KMS-11 (cell line): ENCODE measurements around the gene PBRM1.

Experiments
- H2AFZ ChIP-seq: fragments of 200-600 bp; sonication (generic); 2 replicates; pipeline ENCODE4 v1.6.1; 2016; ENCODE audit warnings: antibody characterized with exemption, mixed run types, low read depth
- H3K27ac ChIP-seq: fragments of 200-600 bp; sonication (generic); 2 replicates; pipeline ENCODE4 v1.6.1; 2016; ENCODE audit warnings: mild to moderate bottlenecking, mixed run types
- H3K27me3 ChIP-seq: fragments of 200-600 bp; sonication (generic); 2 replicates; pipeline ENCODE4 v1.6.1; 2017; ENCODE audit warnings: mild to moderate bottlenecking, low read depth, mixed run types, moderate library complexity; ENCODE audit not compliant: insufficient read depth
- H3K36me3 ChIP-seq: fragments of 200-600 bp; sonication (generic); 2 replicates; pipeline ENCODE4 v1.6.1; 2017; ENCODE audit warnings: mild to moderate bottlenecking, mixed run types; ENCODE audit not compliant: insufficient read depth
- H3K4me1 ChIP-seq: fragments of 200-600 bp; sonication (generic); 2 replicates; pipeline ENCODE4 v1.6.1; 2016; ENCODE audit warnings: mild to moderate bottlenecking, low read depth, mixed run types; ENCODE audit not compliant: poor library complexity, severe bottlenecking
- H3K4me2 ChIP-seq: fragments of 200-600 bp; sonication (generic); 2 replicates; pipeline ENCODE4 v1.7.0; 2016; ENCODE audit warnings: mild to moderate bottlenecking, mixed run types
- H3K4me3 ChIP-seq: fragments of 200-600 bp; sonication (generic); IDR thresholded peaks from 2 replicates; pipeline ENCODE4 v1.6.1; 2017; ENCODE audit warnings: low read depth, low read length, mixed read lengths; ENCODE audit not compliant: insufficient read depth
- H3K79me2 ChIP-seq: fragments of 200-600 bp; sonication (generic); 2 replicates; pipeline ENCODE4 v1.6.1; 2016; ENCODE audit warnings: low read depth, mixed run types; ENCODE audit not compliant: insufficient read depth
- H3K9ac ChIP-seq: fragments of 200-600 bp; sonication (generic); 2 replicates; pipeline ENCODE4 v1.6.1; 2016; ENCODE audit warnings: mild to moderate bottlenecking, mixed run types
- H4K20me1 ChIP-seq: fragments of 200-600 bp; sonication (generic); 2 replicates; pipeline ENCODE4 v1.6.1; 2016; ENCODE audit warnings: mild to moderate bottlenecking, mixed run types; ENCODE audit not compliant: insufficient read depth
- TF ChIP-seq, protein P1 (sequence below): fragments of 200-600 bp; sonication (generic); conservative IDR thresholded peaks from 2 replicates; pipeline ENCODE4 v1.6.1; 2017; ENCODE audit warnings: low read depth, mild to moderate bottlenecking, antibody characterized with exemption, low read length, moderate library complexity, mixed read lengths

The PBRM1 gene

DNA sequence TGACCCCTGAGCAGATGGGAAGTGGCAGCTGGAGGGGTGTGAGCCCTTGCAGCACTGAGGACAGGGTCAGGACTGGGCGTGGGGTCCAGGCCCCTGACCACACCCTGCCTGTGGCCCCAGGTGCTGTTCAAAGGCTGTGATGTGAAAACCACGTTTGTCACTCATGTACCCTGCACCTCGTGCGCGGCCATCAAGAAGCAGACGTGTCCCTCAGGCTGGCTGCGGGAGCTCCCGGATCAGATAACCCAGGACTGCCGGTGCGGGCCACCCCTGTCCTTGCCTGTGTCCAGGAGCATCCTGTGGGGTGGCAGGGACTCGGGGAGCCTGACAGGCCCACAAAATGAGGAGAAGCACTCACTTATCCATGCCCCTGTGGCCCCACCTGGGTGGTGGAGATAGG is 184.7 kb downstream of the PBRM1 start:
- no peak overlapping the region for H2AFZ ChIP-seq
- H3K4me1 ChIP-seq = no peaks in the 10 kb centered on the region
- no peak overlapping the region for H3K4me3 ChIP-seq
- H3K36me3 ChIP-seq = no peaks in the 10 kb centered on the region
- H3K79me2 ChIP-seq = no peaks in the 10 kb centered on the region
- TF ChIP-seq, protein P1, sequence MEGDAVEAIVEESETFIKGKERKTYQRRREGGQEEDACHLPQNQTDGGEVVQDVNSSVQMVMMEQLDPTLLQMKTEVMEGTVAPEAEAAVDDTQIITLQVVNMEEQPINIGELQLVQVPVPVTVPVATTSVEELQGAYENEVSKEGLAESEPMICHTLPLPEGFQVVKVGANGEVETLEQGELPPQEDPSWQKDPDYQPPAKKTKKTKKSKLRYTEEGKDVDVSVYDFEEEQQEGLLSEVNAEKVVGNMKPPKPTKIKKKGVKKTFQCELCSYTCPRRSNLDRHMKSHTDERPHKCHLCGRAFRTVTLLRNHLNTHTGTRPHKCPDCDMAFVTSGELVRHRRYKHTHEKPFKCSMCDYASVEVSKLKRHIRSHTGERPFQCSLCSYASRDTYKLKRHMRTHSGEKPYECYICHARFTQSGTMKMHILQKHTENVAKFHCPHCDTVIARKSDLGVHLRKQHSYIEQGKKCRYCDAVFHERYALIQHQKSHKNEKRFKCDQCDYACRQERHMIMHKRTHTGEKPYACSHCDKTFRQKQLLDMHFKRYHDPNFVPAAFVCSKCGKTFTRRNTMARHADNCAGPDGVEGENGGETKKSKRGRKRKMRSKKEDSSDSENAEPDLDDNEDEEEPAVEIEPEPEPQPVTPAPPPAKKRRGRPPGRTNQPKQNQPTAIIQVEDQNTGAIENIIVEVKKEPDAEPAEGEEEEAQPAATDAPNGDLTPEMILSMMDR = no peak
- H3K9ac ChIP-seq = no peak overlapping the region
- no peaks in the 10 kb centered on the region for H3K27me3 ChIP-seq
- H4K20me1 ChIP-seq = no peaks in the 10 kb centered on the region
- no peak overlapping the region for H3K27ac ChIP-seq
- H3K4me2 ChIP-seq = no peak overlapping the region

DNA sequence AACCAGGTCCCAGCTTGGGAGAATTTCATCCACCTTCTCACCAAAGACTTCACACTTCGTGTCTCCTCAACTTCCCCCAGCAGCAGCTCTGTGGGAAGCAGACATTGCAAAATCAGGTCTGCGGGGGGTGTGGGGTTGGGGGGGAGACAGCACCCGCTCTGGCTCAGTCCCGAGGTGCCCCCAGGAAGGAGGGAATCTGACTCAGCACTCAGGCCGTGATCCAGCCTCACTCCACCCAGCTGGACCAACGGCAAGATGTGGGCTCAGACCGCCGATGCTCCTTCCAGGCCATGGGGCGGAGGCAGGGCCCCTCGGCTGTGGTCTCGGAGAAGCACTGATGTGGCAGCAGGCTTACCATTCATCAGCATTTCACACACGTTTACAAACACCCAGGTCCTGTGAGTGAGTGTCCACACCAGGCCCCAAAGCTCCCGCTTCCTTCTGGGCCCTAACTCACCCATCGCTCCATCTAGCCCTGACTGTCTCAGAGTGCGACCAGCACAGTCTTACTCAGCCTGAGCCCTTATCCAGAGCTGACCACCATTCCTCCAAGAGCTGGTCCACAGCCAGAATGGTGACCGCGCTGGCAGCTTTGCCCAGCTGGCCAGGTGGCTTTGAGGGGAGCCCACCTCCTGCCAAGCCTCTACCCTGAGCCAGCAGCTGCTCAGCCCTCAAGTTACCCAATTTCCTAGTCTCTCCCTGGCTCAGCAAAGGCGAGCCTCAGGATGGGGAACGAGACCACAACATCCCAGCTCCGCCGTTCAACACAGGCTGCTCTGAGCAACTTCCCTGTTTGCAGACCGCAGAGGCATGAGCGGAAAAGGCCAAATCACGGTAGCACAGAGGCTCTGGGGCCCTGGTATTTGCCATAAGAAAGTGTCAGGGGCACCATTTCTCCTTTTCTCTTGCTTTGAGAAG is 187.3 kb downstream of the PBRM1 start:
- no peaks in the 10 kb centered on the region for H3K27me3 ChIP-seq
- H2AFZ ChIP-seq = no peak overlapping the region
- no peak overlapping the region for H3K4me2 ChIP-seq
- TF ChIP-seq, protein P1 = no peak
- H3K4me1 ChIP-seq = no peaks in the 10 kb centered on the region
- H4K20me1 ChIP-seq = no peaks in the 10 kb centered on the region
- no peaks in the 10 kb centered on the region for H3K36me3 ChIP-seq
- H3K27ac ChIP-seq = no peak overlapping the region
- H3K9ac ChIP-seq = no peak overlapping the region
- no peaks in the 10 kb centered on the region for H3K79me2 ChIP-seq
- no peak overlapping the region for H3K4me3 ChIP-seq

DNA sequence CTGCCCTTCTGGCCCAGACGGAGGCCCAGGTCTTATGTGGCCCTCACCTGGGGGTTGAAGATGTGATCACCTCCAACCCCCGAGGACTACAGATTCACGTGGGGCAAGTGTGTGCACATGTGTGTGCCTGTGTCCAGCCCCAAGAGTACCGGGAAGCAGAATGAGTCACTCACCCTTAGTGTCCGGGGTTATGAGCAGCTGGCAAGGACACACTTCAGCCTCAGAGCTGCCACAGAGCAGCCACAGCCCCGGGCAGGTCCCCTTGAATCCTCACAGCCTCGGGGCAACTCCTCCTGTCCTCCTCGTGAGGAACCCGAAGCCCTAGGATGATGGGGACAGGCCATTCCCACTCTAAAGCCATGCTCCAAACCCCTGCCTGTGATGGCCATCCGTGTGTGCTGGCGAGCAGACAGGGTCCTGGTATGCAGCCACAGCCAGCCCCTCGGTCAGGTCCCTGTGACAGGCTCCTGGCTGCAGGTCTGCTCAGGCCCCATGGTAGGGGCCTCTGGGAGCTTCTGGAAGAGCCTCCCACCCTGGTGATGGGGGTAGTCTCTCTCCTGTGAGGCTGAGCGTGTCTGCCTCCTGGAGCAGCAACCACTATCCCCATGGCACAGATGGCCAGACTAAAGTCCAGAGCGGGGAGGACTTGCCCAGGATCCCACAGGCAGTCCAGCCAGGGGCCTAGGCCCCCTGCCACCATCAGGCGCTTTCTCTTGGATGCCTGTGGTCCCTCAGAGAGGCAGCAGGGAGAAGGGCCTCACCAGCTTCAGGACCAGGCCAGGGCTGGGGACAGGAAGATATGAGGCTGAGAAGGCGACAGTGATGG is 189.7 kb downstream of the PBRM1 start:
- H3K27me3 ChIP-seq = no peaks in the 10 kb centered on the region
- H3K36me3 ChIP-seq = no peaks in the 10 kb centered on the region
- H3K4me2 ChIP-seq = no peak overlapping the region
- H3K9ac ChIP-seq = no peak overlapping the region
- H3K79me2 ChIP-seq = no peaks in the 10 kb centered on the region
- no peak overlapping the region for H3K27ac ChIP-seq
- H4K20me1 ChIP-seq = no peaks in the 10 kb centered on the region
- no peaks in the 10 kb centered on the region for H3K4me1 ChIP-seq
- no peak overlapping the region for H2AFZ ChIP-seq
- TF ChIP-seq, protein P1 = no peak
- H3K4me3 ChIP-seq = no peak overlapping the region
